ENCODE measurements around the gene PRKACA.

DNA sequence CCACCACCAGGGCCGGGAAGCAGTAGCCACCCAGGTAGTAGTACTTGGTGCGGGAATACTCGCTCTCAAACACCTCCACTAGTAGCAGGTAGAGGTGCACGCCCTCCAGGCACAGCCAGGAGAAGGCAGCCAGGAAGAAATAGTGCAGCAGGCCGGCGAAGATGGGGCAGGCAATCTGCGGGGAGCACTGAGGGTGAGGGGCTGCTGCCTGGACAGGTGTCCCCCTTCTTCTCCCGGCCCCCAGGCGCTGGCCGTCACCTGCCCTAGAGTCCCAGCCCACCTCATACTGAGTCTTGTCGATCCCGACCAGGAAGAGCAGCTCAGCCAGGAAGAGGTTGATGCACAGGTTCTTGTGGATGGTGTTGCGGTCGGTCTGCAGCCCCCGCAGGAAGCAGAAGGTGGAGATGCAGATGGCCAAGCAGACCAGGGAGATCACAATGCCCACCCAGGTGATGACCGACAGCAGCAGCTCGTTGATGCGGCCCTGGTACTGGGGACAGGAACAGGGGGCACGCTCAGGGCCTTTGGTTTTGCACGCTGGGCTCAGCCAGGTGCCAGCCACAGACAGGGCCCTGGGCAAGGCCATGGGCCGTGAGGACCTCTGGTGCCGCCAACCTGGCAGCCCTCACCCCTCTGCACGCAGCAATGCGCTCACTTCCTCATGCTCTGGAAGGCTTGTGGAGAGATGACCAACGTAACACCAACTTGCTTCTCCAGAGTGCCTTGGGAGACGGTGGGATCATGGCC lies 39.6 kb upstream of the PRKACA start:
- TF ChIP-seq BHLHE40 (IDR thresholded peaks at IDR 0.05; ENCODE audit: borderline replicate concordance) (no peak), TARDBP (IDR thresholded peaks at IDR 0.05) (no peak), FOXA1 (IDR thresholded peaks at IDR 0.05) (no peak), ZNF384 (IDR thresholded peaks at IDR 0.05) (no peak), SP1 (IDR thresholded peaks at IDR 0.05) (no peak)
